ENCODE results near the gene MN1.
A peak's percentile ranks its signal among the peaks of the same experiment; 100 is the strongest.

MN1 gene

GRCh38 chr22:27801616-27802345 is at the start of gene MN1:
Gene MN1, minus strand, starts transcription at chr22:27801756. Its CDS starts 1,213 bp downstream, at chr22:27800543.
- no peak for DNase-seq
- H3K27ac ChIP-seq, result peak within 1 kb of the TSS; percentile 39
- in situ Hi-C loops (cut with HindIII; ENCODE audit: low pct_ligation_motif_present, low sequenced_read_pairs), result no loop called here
- H3K4me3 ChIP-seq (ENCODE audit: low read depth, low read length), result peak within 1 kb of the TSS; percentile 80
- no peak for TF ChIP-seq CTCF (IDR thresholded peaks at IDR 0.05; ENCODE audit: low read depth, low read length, missing control alignments)
- H3K36me3 ChIP-seq (replicated peaks), result peaks cover 8% of the 10 kb centered on the region
- H3K27me3 ChIP-seq (replicated peaks), result peaks cover 4% of the 10 kb centered on the region

GRCh38 chr22:27850000-27850521 is 48.5 kb upstream of the MN1 start:
- no peak for TF ChIP-seq CTCF (IDR thresholded peaks at IDR 0.05; ENCODE audit: low read depth, low read length, missing control alignments)
- Histone ChIP-seq H3K4me3 (ENCODE audit: low read depth, low read length) (no peak overlapping the region), H3K27ac (no peak overlapping the region), H3K27me3 (replicated peaks) (no peaks in the 10 kb centered on the region), H3K36me3 (replicated peaks) (peaks cover 40% of the 10 kb centered on the region)
- in situ Hi-C loops (cut with HindIII; ENCODE audit: low pct_ligation_motif_present, low sequenced_read_pairs), result no loop called here
- no peak for DNase-seq

- peaks cover 30% of the 10 kb centered on the region for H3K36me3 ChIP-seq (replicated peaks)
- in situ Hi-C loops (cut with HindIII; ENCODE audit: low pct_ligation_motif_present, low sequenced_read_pairs), result no loop called here
These were observed 46.4 kb upstream of the MN1 start for GRCh38 chr22:27848005-27848404.

GRCh38 chr22:27846910-27847309 is 45.4 kb upstream of the MN1 start:
- TF ChIP-seq CTCF (IDR thresholded peaks at IDR 0.05; ENCODE audit: low read depth, low read length, missing control alignments), result no peak
- peaks cover 23% of the 10 kb centered on the region for H3K36me3 ChIP-seq (replicated peaks)
- DNase-seq, result no peak
- no peak overlapping the region for H3K4me3 ChIP-seq (ENCODE audit: low read depth, low read length)
- H3K27ac ChIP-seq, result no peak overlapping the region
- H3K27me3 ChIP-seq (replicated peaks), result no peaks in the 10 kb centered on the region
- in situ Hi-C loops (cut with HindIII; ENCODE audit: low pct_ligation_motif_present, low sequenced_read_pairs), result no loop called here

More at GRCh38 chr22:27848005-27848404, 46.4 kb upstream of the MN1 start:
- Histone ChIP-seq H3K27me3 (replicated peaks) (no peaks in the 10 kb centered on the region), H3K4me3 (ENCODE audit: low read depth, low read length) (no peak overlapping the region), H3K27ac (no peak overlapping the region)
- TF ChIP-seq CTCF (IDR thresholded peaks at IDR 0.05; ENCODE audit: low read depth, low read length, missing control alignments), result no peak
- no peak for DNase-seq

- in situ Hi-C loops (cut with HindIII; ENCODE audit: low pct_ligation_motif_present, low sequenced_read_pairs), result no loop called here
- Histone ChIP-seq H3K27me3 (replicated peaks) (no peaks in the 10 kb centered on the region), H3K4me3 (ENCODE audit: low read depth, low read length) (no peak overlapping the region), H3K27ac (no peak overlapping the region), H3K36me3 (replicated peaks) (peaks cover 17% of the 10 kb centered on the region)
- no peak for TF ChIP-seq CTCF (IDR thresholded peaks at IDR 0.05; ENCODE audit: low read depth, low read length, missing control alignments)
- no peak for DNase-seq
These were observed 44.7 kb upstream of the MN1 start for GRCh38 chr22:27846248-27846757.
